T47D (cell line): Measurements from ENCODE around the gene ZBTB44.

Experiments
- DNase-seq, 2 experiments: peaks; one replicate each; pipeline versions ENCODE4 v3.0.0 to v3.0.0-alpha.2; 2011 to 2012; ENCODE audit warnings: low read depth in 1 of 2, low spot score in 1 of 2
- JUND ChIP-seq: IDR thresholded peaks from 2 replicates; pipeline ENCODE4 v1.6.1; 2012; ENCODE audit warnings: low read depth
- in situ Hi-C: cut with HindIII; loops from 2 replicates; pipeline ENCODE4 v1.10.0; 2016; ENCODE audit warnings: low sequenced_read_pairs, low pct_unique_long_range_greater_than_20kb

The ZBTB44 gene

DNA sequence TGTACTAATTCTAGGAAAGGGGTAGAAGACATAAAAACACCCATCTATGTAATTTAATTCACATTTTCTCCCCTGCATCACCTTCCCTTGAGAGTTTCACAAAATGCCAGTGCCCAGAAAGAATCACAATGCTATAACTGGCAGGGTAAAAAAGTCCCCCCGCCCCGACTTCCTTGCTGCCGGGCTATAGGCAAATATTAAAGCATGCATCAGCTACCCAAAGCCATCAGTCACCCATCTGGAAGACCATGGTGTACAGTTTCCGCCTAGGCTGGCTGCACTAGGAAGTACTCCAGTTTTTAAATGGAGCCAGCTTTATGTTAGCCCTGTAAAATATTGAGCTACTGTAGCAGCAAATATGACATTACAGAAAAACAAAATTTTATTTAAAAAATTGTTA lies 87.3 kb downstream of the ZBTB44 start:
- no peak for TF ChIP-seq JUND
- no peak for DNase-seq
- in situ Hi-C loops = no loop called here

DNA sequence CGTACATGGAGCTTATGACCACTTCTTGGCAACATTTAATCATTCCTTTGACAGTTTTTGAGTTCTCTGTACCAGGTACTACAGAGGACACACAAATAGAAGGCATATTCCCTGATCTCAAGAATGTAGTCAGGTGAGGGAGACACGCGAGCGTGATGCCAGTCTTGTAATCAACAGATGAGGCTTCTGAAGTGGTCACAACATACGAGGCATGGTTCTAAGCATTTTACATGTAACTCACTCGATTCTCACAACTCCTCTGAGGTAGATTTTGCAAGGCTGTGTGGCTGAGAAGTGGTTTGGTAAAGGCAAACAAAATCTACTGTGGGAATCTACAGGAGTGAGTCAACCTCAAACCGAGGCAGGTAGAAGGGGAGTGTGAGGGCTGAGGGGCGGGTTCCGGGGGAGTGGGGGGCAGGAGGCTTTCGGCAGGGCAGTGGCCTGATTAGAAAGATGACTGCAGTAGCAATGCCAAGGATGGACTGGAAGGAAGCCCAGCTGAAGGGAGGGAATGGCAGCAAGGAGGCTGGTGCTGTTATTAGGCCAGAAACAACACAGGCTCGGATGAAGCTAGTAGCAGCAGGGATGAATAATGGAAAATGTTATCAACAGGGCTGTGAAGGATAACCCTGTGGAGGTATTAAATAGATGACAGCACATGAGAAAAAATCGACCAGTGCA lies 91.3 kb downstream of the ZBTB44 start:
- in situ Hi-C loops = no loop called here
- TF ChIP-seq JUND = no peak
- no peak for DNase-seq

DNA sequence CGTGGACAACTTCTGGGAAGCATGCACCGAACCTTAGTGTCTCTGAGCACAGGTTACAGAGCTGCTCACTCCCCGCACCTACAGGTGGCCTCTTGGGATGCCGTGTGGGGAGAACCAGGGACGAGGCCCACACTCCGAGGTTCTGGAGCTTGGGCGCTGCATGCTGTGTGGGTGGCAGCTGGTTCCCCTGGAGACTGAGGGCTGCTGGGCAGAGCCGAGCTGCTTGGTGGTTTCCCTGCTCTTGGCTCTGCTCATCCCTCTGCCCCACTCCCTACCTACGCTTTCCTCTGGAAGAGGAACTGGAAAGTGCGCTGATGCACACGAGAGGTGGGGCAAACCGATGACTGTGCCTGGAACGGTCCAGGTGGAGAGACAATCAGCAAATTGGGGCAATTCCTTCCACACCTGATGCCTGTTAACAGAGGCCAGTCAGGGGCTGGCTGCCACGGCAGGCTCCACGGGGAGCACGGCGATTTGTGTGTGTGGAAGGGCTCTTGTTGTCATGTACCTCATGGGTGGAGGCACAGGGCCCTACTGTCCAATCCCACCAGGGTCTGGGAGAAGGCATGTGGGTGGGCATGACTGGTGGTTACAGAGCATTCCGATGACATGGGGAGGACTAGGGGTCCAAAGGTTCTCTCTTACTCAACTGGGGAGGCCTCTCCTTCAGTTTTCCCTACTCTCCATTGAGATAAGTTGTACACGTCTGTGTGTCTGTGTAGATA lies 94.2 kb downstream of the ZBTB44 start:
- no peak for TF ChIP-seq JUND
- in situ Hi-C loops = no loop called here
- DNase-seq = no peak

DNA sequence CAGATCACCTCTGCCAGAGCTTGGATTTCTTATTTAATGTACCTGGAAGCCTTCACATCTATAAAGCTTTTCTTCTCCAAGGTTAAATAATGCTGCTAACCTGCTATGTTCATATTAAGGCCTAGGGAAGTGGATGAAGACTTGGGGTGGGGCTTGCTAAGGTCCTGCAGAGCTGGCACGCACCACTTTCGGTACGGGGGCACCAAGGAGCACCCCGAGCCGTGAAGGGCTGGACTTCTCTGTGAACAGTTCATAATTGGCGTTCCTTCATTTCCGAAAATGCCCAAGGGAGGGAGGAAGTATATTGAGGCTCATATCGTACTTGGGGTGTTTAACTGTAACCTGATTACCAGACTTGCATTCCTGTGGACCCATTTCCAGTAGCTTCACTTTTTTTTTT lies 95.6 kb downstream of the ZBTB44 start:
- in situ Hi-C loops = no loop called here
- TF ChIP-seq JUND = no peak
- DNase-seq = no peak

DNA sequence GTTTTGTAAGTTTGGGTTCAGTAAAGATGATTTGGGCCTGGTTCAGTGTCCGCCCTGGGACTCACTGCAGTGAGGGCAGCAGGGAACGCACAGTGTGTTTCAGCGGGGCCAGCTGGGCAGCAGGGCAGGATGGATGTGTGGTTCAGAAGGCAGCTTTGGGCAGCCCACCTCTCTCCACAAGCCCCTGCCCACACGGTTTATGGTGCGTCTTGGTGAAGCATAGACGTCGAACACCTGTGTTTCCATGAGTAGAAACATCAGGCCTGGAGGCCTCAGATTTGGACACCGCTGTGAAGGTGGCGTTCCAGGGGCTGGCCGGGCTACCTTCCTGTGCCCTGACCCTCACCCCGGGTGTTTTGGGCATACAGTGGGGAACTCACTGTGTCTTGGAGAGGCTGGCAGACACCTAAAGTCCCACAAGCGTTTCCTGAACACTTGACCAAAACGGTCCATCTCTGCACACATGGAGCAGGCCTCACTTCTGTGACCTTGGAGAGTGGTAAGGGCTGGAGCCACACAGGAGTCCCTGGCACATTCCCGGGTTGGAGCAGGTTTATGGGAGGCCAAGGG lies 96.1 kb downstream of the ZBTB44 start:
- in situ Hi-C loops = no loop called here
- DNase-seq = no peak
- no peak for TF ChIP-seq JUND

DNA sequence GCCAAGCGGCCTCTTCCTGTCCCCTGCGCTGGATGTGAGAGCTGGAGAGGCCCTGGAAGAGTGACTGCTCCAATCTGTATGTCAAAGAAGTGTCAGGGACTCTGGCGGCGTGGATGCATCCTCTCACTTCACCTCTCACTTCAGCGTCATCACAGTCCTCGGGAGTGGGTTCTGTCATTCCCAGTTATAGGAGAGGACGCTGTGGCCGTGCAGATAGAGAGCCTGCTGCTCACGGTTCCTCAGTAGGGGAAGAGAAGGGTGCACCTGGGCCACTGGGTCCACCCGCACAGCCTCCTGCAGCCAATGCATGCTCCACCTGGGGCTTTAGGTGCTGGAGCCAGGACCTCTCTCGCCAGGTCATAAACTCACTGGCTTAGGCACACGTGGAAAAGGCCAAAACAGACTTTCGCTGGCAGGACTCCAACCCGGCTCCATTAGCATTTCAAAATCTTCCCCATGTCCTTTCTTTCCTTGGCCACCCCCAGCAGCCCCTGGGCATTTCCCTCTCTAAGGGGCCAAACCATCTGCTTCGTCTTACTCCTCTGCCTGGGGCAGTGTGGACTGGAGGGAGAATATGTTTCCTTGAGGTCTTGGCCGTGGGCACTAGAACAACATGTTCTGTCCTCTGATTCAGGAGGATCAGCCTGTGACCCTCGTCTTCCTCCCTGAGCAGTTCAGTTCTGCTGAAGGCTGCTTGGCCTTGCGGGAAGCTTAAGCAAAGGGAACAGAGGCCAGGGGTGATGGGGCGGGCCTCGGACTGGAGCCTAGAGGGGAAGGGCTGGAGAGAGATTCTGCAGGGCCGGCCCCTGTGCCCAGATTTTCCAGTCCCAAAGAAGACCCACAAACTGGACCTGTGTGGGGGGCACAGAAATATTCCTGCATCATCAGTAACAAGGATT lies 97.3 kb downstream of the ZBTB44 start:
- in situ Hi-C loops = no loop called here

DNA sequence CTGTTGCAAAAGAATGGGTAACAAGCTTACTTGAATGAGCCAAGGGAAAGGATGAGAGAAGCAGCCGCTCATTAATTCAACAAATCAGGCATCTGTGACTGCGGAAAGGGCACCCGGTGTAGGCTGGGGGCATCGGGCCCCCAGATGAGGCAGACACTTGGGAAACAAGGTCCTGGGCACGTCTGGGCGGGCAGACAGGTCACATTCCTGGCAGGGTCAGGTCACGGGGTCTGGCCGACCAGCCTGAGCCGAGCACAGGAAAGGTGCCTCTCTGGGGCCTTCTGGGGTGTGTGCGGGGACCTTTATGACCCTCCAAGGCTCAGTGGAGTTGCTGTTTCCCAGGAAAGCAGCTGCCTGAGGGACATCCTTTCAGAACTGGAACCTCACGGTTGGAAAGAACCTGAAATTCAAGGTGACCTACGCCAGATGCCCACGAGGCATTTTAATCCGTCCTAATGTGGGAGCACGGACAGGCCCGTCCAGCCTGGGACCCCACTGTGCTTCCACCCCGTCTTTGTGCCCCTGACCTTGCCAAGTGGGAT lies 98.1 kb downstream of the ZBTB44 start:
- TF ChIP-seq JUND = no peak
- peak in 1 of 2 experiments; percentile 70 for DNase-seq
- in situ Hi-C loops = no loop called here

More for the DNA sequence above, 97.3 kb downstream of the ZBTB44 start:
- no peak for TF ChIP-seq JUND
- no peak for DNase-seq

DNA sequence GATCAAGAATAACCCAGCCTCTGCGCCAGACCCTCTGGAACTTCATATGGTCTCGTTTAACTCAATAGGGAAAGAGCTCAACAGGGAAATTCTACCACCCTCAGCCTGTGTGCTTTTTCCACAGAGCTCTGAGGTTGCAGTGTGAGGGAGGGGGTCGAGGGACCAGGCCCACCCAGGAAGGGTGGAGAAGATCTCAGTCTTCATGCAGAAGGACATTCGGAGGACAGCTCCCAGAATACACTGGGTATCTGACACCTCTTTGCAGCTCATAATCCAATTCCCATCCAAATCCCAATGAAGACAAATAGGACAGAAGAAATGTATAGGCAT lies 98.5 kb downstream of the ZBTB44 start:
- TF ChIP-seq JUND = no peak
- DNase-seq = no peak
- in situ Hi-C loops = no loop called here

DNA sequence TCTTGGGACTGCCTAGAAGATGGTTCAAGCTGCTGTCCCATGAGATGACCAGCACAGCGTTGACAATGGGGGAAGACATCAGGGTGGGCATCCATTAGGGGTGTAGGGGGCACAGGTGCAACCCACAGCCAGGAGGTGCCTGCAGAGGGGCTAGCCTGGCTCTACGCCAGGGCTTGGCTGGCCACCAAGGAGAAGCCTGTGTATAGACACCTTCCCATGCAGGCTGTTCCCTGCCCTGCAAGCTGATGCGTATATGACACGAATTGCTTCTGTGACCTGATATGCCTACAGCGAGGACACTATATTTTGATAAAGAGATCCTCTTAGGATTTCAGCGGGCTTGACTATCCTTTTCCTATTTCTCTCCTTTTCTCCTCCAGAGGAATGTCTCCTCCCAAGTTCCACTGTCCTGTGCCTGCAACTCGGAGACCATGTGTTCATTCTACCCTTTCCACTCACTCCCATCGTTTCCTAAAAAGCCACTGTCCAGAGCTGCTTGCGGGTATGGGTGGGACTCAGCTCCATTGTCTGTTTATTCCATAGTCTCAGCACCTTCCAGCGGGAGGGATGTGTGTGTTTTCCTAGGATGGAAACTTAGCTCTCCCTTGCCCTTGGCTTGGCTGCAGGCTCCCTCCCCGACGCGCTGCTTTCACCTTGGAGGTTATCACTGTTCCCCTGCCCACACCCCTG lies 99.0 kb downstream of the ZBTB44 start:
- in situ Hi-C loops = no loop called here
- DNase-seq = no peak
- no peak for TF ChIP-seq JUND

DNA sequence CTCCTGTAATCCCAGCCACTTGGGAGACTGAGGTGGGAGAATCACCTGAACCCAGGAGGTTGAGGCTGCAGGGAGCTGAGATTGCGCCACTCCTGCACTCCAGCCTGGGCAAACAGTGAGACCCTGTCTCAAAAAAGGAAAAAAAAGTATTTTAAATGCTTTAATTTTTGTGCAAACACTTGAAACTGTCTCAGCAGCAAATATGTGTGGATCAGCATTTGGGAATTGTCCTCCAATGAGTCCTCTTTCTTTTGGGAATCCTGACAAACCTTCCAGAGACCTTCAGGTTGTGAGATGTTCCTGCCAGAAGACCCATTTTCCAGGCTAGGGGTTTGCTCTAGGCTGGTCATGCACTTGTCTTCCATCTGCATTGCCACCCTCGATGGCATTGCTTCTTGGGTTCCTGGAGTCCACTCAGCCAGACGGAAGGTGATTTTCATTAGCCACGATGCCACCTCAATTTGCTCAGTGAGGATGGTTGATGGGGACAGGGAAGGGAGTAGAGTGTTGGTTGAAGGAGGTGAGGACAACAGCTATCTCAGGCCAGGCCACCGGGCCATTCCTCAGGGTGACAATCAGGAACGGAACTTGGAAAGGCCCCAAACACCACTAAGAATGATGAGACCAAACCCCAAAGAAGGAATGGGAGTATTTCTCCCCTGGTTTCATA lies 99.7 kb downstream of the ZBTB44 start:
- in situ Hi-C loops = no loop called here
- no peak for TF ChIP-seq JUND
- DNase-seq = no peak

DNA sequence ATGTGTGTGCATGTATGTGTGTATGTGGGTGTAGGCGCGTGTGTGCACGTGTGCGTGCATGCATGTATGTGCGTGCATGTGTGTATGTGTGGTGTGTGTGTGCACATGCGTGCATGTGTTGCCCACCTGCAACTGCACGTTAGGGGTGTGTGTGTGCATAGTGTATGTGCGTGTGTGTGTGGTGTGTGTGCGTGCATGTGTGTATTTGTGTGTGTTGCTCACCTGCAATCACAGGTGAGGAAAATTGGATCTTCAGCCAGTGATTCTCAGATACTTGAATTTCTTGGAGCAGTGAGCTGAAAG lies 100.8 kb downstream of the ZBTB44 start:
- in situ Hi-C loops = no loop called here
- no peak for TF ChIP-seq JUND

More for the DNA sequence above, 100.8 kb downstream of the ZBTB44 start:
- no peak for DNase-seq
